Middle frontal gyrus (tissue), 1 donor: ENCODE measurements around the gene TMA16.

Source experiments
- DNase-seq: peaks from one replicate; pipeline ENCODE4 v3.0.0-alpha.2; 2015; ENCODE audit warnings: low spot score; ENCODE audit errors: extremely low spot score

TMA16 gene

GRCh38 chr4:163563592-163563991 is 69.1 kb downstream of the TMA16 start:
- no peak for DNase-seq

- no peak for DNase-seq
Observed at GRCh38 chr4:163564221-163564720, 69.8 kb downstream of the TMA16 start.

GRCh38 chr4:163565226-163566135 is 71.0 kb downstream of the TMA16 start:
- DNase-seq, result no peak

- DNase-seq, result no peak
Observed at GRCh38 chr4:163566257-163566796, 71.8 kb downstream of the TMA16 start.

GRCh38 chr4:163568843-163569242 is 74.4 kb downstream of the TMA16 start:
- DNase-seq, result no peak
